RPMI8226 (cell line): ENCODE results near the gene ARHGAP45.

Experiments used
- DNase-seq: peaks from one replicate; pipeline ENCODE4 v3.0.0-alpha.2; 2015

Gene ARHGAP45

DNA sequence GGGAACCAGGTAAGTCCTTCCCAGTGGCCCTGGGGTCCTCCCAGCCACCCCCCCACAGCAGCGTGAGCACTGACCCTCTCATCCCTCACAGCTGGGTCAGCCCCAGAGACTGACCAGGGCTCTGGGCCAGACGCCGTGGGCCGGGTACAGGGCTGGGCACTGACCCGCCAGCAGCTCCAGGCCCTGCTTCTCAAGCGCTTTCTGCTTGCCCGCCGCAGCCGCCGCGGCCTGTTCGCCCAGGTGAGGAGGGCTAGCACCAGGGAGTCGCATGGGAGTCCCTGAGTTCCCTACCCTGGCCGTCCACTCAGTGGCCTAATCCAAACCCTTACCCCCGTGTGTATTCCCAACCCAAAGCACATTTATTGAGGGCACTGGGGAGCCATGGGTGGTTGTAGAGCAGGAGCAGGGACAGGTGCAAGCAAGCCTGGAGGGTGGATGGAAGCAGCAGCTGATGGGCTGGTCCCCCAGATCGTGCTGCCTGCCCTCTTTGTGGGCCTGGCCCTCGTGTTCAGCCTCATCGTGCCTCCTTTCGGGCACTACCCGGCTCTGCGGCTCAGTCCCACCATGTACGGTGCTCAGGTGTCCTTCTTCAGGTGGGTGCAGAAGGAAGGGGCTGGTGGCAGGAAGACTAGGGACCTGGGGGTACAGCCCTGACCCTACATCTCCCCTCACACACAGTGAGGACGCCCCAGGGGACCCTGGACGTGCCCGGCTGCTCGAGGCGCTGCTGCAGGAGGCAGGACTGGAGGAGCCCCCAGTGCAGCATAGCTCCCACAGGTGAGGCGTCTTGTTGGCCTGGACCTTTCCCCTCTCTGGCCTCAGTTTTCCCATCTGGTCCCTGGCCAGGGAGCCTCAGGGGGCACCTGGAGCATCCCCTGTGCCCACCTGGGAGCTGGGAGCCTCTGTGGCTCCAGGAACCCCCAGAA is 12.6 kb upstream of the ARHGAP45 start:
- DNase-seq: no peak

DNA sequence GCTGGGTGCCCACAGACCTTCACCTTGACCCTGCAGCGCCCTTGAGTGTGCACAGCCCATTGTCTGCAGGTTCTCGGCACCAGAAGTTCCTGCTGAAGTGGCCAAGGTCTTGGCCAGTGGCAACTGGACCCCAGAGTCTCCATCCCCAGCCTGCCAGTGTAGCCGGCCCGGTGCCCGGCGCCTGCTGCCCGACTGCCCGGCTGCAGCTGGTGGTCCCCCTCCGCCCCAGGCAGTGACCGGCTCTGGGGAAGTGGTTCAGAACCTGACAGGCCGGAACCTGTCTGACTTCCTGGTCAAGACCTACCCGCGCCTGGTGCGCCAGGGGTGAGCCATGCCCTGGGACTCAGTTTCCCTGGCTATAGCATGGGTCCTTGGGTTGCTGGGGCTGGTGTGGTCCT is 11.9 kb upstream of the ARHGAP45 start:
- DNase-seq: no peak

DNA sequence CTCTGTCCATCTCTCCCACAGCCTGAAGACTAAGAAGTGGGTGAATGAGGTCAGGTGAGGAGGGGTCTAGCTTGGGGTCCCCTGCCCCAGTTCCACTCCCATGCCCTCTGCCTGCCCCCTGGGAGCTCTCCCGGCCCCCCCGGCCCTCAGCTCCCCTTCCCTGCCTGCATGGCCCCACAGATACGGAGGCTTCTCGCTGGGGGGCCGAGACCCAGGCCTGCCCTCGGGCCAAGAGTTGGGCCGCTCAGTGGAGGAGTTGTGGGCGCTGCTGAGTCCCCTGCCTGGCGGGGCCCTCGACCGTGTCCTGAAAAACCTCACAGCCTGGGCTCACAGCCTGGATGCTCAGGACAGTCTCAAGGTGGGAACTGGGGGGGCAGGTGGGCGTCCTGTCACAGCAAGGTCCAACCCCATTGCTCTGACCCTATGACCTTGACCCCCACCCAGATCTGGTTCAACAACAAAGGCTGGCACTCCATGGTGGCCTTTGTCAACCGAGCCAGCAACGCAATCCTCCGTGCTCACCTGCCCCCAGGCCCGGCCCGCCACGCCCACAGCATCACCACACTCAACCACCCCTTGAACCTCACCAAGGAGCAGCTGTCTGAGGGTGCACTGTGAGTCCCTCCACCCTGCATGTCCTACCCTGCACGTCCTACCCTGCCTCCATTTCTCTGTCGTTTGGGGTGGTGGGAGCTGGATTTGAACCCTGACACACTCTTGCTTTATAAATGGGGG is 10.9 kb upstream of the ARHGAP45 start:
- DNase-seq: no peak

DNA sequence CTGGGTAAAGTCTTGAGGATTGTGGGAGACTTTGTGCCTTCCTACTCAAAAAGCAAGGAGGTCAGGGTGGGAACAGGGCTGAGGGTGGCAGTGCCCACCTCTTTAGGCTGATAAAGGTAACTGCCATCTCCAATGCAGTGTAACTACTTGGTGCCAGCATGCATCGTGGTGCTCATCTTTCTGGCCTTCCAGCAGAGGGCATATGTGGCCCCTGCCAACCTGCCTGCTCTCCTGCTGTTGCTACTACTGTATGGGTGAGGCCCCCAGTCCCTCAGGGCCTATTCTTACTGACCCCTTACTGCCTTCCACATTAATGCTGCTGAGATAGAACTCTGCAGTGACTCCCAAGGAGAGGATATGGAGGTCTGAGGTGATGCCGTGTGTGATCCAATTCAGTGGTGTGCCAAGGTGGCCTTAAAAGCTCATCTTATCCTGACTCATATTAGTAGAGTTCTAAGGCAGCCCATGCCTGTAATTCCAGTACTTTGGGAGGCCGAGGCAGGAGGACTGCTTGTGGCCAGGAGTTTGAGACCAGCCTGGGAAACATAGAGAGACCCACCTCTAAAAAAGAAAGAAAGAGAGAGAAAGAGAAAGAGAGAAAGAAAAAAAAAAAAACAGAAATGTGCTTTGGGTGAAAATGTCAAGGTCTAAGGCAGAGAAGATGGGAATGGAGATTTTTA is 9.7 kb upstream of the ARHGAP45 start:
- DNase-seq: peak; percentile 75

DNA sequence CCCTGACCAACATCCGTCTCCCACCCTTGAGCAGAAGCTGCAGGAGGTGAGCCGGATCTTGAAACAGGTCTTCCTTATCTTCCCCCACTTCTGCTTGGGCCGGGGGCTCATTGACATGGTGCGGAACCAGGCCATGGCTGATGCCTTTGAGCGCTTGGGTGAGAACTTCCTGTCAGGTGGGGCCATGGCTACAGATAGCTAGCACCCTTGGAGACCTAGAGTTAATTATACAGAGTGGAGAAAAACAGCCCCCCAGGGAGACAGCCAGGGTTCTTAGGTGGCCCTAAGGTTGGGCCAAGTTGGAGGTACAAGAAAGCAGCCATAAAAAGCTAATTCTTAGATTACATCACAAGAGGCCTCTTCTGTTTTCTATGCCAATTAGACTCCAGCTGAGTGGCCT is 8.9 kb upstream of the ARHGAP45 start:
- no peak for DNase-seq

DNA sequence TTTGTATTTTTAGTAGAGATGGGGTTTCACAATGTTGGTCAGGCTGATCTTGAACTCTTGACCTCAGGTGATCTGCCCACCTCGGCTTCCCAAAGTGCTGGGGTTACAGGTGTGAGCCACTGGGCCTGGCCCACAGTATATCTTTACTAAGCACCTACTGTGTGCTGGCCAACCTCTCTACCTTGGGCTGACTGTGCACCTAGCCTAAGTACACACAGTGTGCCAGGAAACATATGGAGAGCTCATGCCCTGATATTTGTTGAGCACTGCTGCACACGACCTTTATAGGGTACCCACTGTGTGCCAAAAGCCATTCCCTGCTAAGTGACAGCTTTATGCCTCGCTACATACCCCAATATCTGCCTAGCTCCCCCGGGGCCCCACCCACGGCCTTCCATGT is 6.3 kb upstream of the ARHGAP45 start:
- DNase-seq: no peak

DNA sequence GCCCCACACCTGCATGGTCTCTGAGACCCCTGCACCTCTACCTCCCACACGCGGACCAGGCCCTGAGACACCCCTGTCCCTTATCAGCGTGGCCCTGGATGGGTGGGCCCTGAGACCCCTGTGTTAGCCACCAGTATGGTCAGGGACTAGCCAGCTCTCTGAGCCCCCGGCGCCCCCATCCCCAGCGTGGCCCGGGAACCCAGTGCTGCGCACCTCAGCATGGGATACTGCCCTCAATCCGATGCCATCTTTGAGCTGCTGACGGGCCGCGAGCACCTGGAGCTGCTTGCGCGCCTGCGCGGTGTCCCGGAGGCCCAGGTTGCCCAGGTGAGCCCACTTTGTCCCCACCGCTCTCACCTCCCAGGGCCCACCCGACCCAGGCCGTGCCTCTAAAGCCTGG is 5.0 kb upstream of the ARHGAP45 start:
- DNase-seq: no peak

DNA sequence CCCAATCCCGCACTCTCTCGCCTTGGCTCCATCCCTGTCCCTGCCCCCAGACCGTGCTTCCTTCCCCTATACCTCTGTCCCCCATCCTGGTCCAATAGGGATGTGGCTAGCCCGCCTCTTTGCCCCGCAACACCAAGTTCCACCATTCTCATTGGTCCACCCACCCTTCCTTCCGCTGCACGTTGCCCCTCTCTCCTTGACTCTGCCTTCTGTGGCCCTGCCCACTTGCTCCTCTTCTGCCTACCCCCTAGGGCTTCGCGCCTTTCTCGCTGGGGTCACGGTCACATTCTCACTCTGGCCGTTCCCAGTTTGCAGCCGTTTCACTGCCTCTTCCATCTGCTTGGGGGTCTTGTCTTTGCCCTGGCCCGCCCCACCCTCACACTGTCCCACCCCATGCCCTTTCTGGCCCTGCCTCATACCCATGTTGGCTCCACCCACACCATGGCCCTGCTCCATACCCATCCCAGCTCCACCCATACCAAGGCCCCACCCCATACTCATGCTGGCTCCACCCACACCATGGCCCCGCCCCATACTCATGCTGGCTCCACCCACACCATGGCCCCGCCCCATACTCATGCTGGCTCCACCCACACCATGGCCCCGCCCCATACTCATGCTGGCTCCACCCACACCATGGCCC is 4.5 kb upstream of the ARHGAP45 start:
- DNase-seq: no peak

DNA sequence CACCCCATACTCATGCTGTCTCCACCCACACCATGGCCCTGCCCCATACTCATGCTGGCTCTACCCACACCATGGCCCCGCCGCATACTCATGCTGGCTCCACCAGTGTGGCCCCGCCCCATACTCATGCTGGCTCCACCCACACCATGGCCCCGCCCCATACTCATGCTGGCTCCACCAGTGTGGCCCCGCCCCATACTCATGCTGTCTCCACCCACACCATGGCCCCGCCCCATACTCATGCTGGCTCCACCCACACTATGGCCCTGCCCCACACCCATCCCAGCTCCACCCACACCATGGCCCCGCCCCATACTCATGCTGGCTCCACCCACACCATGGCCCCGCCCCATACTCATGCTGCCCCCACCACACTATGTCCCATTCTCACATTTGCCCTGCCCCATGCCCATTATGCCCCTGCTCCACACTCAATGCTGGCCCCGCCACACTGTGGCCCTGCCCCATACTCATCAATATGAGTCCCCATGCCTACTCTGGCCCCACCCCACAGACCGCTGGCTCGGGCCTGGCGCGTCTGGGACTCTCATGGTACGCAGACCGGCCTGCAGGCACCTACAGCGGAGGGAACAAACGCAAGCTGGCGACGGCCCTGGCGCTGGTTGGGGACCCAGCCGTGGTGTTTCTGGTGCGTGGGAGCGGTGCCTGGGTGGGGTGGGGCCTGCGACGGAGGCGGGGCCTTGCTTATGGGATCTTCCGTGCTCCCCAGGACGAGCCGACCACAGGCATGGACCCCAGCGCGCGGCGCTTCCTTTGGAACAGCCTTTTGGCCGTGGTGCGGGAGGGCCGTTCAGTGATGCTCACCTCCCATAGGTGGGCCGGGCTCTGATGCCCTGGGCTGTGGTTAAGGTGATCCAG is 3.7 kb upstream of the ARHGAP45 start:
- DNase-seq: peak; percentile 49

DNA sequence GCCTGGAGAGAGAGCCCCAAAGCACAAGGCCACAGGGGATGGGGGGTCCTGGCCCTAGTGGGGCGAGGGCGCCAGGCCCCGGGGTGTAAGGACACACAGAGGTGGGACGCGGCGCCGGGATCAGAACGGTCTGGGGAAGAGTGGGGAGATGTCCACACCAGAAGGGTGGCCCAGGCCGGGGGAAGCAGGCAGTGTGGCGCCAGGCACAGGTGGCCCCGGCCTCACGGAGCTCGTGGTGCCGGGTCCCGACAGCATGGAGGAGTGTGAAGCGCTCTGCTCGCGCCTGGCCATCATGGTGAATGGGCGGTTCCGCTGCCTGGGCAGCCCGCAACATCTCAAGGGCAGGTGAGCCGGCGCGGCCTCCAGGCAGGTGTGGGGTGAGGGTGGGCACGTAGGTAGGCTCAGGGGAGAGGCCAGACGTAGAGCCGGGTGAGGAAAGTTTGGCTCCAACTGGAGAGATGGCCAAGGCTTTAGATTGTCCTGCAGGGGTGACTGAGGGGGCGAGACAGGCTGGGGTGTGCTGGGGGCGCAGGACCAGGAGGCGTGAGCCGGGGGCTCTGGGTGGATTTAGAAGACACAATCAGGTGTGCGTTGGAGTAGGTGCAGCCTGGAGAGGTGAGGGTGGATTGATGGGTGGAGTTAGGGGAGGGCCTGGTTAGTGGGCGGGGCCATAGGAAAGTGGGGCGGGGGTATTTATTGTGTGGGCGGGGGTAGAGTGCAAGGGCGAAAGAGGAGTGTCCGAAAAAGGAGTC is 2.9 kb upstream of the ARHGAP45 start:
- peak; percentile 12 for DNase-seq

DNA sequence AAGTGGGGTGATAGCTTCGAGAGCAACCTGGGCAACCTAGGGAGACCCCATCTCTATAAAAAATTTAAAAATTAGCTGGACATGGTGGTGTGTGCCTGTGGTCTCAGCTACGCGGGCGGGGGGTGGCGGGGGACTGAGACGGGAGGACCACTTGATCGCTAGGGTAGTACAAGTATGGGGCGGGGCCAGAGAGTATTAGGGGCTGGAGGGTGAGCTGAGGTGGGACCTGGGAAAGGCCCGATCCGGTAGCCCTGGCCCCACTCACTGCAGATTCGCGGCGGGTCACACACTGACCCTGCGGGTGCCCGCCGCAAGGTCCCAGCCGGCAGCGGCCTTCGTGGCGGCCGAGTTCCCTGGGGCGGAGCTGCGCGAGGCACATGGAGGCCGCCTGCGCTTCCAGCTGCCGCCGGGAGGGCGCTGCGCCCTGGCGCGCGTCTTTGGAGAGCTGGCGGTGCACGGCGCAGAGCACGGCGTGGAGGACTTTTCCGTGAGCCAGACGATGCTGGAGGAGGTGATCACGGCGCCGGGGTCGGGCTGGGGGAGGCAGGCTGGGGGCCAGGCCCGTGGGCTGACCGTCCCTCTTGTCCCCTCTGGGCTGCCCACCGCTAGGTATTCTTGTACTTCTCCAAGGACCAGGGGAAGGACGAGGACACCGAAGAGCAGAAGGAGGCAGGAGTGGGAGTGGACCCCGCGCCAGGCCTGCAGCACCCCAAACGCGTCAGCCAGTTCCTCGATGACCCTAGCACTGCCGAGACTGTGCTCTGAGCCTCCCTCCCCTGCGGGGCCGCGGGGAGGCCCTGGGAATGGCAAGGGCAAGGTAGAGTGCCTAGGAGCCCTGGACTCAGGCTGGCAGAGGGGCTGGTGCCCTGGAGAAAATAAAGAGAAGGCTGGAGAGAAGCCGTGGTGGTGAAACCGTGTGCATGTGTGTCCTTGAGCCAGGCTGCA is 2.0 kb upstream of the ARHGAP45 start:
- peak; percentile 88 for DNase-seq

DNA sequence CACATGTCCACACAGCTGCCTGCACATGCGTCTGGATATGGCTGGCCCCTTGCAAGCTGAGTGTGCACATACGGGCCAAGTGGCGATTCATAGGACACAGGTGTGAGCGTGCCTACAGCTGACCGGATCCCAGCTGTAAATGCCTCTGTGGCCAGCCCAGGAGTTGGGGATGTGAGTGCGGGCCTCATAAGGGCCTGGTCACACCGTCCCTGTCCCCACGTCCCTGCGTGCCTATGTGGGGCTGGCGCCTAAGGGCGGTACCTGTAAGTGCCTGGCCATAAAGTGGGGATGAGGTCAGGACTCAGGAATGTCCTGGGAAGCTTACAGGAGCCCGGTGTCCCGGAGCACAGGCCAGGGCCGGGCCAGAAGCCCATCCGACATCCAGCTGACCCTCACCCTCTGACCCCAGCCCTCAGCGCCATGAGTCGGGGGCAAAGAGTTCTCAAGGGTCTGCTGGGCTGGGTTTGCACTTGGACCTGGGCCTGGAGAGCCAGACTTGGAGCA is 1.3 kb upstream of the ARHGAP45 start:
- DNase-seq: no peak

DNA sequence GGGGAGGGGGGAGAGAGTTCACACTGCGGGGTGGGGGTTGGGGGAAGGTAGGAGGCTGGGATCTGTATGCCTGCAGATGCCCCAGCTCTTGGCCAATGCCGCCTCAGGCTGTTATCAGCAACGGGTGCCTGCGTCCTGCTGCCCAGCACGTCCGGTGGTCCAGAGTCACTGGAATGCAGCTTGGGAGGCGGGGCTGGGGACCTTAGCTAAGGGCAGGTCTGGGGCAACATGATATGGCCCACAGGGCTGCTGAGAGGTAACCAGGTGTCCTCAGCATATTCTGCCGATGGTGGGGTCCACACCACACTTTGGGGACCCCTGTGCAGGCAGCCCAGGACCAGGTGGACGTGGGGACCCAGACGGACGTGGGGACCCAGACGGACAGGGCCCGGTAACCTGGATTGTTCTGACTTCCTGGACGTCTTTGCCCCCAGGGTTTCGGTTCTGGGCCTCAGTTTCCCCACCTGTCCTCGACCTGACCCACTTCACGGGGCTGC is 668 bp upstream of the ARHGAP45 start:
- DNase-seq: no peak

DNA sequence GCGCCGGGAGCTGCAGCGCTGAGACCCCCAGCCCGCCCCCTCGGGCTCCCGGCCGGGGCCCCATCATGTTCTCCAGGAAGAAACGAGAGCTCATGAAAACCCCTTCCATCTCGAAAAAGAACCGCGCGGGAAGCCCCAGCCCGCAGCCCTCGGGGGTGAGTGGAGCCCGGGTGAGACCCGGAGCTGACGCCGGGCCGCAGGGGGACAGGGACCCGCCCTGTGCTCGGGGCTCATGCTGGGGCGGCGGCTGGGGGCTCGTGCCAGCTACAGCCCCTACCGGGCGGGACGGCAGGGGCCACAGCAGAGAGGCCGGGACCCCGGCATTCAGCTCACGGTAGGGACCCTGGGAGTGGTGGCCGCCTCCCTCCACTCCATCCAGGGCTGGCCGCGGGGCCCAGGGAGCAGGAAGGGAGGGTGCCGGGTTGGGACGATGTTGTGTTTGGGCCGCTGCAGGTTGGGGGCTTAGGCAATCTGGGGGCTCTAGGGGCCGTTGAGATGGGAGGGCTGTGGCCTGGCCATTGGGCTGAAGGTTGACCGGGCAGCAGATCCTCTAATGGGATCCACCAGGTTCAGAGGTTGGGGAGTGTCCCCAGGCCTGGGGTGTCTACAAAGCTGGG is 482 bp downstream of the ARHGAP45 start:
- no peak for DNase-seq

DNA sequence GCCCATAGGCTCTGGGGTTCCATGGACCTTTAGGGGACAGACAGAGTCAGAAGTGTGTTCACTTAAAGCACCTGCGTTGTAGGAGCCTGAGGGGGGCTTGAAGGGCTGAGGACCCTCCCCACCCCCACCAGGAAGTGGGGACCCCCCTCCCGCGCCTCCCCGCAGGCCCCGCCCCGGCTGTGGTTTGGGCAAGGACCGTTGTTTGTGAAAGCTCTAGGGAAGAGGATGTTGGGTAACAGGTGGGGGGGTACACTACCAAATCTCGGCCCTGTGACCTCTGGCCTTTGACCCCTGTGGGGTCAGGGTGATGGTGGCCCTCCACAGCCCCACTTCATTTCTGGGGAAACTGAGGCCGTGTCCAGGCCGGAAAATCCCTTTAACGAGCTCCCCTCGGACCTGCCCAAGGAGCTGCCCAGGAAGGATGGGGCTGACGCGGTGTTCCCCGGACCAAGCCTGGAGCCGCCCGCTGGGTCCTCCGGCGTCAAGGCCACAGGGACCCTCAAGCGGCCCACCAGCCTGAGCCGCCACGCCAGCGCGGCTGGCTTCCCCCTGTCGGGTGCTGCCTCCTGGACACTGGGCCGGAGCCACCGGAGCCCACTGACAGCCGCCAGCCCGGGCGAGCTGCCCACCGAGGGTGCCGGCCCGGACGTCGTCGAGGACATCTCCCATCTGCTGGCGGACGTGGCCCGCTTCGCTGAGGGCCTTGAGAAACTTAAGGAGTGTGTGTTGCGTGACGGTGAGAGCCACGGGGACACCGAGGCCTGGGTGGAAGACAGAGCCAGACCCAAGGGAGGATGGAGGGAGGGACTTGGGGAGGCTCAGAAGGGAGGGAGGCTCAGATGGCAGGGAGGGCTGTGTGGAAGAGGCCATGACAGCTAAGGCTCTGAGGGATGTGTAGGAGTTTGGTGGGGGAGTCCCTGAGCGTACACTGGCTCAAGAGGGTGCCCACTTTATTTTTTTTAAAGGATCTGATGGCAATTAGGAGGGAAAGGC is 1.3 kb downstream of the ARHGAP45 start:
- DNase-seq: peak; percentile 66

DNA sequence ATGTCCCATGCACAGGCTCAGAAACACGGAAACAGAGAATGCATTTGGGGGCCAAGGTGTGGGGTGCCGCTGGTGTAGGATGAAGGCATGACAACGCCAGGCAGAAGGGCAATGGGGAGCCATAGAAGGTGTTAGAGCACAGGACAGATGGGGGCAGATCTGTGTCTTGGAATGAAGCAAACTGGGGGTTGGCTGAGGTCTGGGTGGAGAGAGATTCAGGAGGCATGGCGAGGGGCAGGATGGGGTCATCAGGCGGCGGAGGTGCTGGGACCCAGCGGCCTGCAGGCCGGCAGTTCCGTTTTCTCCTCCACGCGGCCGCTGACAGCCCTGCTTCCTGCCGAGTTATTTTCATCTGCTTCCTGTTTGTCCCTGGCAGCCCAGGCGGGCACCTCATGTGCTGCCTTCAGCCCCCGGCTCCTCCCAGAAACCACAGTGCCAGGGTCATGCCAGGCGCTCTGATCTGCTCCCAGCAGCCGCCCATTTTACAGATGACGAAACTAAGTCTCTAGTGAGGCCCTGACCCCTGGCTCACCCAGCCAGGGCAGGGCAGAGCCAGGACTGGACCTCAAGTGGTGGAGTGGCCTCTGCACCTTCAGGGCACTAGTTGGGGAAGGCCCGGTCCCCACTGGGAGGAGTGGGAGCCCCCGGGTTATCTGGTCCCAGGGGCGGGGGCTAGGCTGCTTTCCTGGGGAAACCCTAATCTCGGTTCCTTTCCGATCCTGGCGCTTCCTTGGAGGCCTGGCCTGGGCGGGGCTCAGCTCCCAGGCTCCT is 2.2 kb downstream of the ARHGAP45 start:
- DNase-seq: peak; percentile 96

DNA sequence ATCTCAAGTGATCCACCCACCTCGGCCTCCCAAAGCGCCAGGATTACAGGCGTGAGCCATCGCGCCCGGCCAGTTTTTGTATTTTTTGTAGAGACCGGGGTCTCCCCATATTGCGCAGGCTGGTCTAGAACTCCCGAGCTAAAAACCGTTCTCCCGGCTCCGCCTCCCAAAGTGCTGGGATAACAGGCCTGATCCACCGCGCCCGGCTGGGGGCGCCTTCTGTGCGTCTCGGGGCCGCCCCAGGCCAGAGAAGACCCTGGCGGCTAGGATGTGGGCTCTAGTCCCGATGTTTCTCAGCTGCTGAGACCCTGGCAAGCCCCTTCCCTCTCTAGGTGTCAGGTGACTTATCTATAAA is 3.6 kb downstream of the ARHGAP45 start:
- no peak for DNase-seq
